ENCODE results near the gene RBM43. TPM values are rescaled to one million over a fixed set of nuclear protein-coding genes. Genes with fewer than 3 reads are reported as not detected.
"Not testable (repeated sequence)": the region's sequence is repeated elsewhere in the genome, so short reads cannot be mapped to it uniquely, and the experiment has no call there.

The RBM43 gene
- 3.9 TPM for total RNA-seq

DNA sequence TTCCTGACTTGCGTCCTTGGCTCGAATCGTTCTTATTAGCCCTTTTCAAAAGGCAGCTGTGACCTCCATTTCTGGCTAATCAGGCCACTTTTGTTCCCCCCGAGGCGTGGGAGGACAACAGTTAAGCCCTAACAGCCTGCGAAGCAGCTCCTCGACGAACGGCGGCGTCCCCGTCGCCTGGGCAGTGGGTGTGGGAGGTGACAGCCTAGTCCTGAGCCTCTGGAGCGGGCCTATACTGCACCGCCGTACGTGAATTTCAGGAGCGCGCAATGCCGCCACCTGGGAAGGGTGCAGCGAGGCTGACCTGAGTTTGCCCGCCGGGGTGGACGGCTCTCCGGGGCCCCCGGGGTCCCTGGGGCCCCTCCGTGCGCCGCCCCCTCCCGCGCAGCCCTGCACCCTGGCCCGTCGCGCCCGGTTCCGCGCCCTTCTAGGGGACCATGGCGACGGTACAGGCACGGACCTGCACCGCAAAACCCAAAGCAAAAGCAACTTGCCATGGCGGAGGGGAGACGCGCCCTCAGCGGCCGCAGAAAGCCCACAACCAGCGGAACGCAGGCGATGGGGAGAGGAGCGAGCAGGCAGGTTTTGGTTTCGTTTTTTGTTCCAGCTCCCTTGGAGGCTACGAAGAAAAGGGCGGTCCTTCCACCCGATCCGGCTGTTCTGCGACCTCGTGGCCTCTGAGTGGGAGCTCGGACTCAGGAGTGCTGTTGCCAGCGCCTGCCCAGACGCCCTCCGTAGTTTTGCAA is at the start of gene RBM43:
TSS of gene RBM43 (minus strand) at position 633 of the 746 bp plus-strand sequence. CDS start at position 497, 136 bp downstream.
- Histone ChIP-seq H3K4me3 (peak within 1 kb of the TSS; percentile 79 to 90), H3K36me3 (no peaks in the 10 kb centered on the region), H3K27me3 (no peaks in the 10 kb centered on the region), H3K27ac (peak within 1 kb of the TSS; percentile 98), H3K4me1 (peaks cover 20% of the 10 kb centered on the region), H3K9me3 (no peaks in the 10 kb centered on the region)
- intact Hi-C loops (cut with DNase I) = loop anchor here (2.0 to 10.0 kb wide), 2 partner anchors 29 to 153 kb away; no protein-coding TSS in a partner anchor
- DNase-seq (ENCODE audit: extremely low spot score in 2 of 2) = peak in 1 of 2 donors; percentile 95
- TF ChIP-seq POLR2A (IDR thresholded peaks at IDR 0.05) (no peak), POLR2AphosphoS5 (IDR thresholded peaks at IDR 0.05; ENCODE audit: insufficient read depth in 1 of 2, low read depth in 1 of 2) (peak; percentile 56 to 87)
- TF ChIP-seq, protein P1, sequence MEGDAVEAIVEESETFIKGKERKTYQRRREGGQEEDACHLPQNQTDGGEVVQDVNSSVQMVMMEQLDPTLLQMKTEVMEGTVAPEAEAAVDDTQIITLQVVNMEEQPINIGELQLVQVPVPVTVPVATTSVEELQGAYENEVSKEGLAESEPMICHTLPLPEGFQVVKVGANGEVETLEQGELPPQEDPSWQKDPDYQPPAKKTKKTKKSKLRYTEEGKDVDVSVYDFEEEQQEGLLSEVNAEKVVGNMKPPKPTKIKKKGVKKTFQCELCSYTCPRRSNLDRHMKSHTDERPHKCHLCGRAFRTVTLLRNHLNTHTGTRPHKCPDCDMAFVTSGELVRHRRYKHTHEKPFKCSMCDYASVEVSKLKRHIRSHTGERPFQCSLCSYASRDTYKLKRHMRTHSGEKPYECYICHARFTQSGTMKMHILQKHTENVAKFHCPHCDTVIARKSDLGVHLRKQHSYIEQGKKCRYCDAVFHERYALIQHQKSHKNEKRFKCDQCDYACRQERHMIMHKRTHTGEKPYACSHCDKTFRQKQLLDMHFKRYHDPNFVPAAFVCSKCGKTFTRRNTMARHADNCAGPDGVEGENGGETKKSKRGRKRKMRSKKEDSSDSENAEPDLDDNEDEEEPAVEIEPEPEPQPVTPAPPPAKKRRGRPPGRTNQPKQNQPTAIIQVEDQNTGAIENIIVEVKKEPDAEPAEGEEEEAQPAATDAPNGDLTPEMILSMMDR (IDR thresholded peaks at IDR 0.05) = no peak

DNA sequence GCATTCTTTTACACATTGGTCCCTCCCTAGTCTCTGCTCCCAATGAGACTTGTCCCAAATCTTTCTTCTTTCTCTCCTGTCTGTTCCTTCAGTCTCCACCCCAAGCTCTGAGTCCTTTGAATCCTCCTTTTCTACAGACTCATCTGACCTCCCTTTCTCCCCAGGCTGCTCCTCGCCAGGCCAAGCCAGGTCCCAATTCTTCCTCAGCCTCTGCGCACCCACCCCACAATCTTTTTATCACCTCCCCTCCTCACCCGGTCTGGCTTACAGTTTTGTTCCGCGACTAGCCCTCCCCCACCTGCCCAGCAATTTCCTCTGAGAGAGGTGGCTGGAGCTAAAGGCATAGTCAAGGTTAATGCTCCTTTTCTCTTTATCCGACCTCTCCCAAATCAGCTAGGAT is 48.6 kb upstream of the RBM43 start:
- H3K9me3 ChIP-seq; H3K27me3 ChIP-seq; H3K4me3 ChIP-seq; DNase-seq (ENCODE audit: extremely low spot score in 2 of 2); H3K36me3 ChIP-seq; H3K27ac ChIP-seq; intact Hi-C loops (cut with DNase I); H3K4me1 ChIP-seq: not testable (repeated sequence)

DNA sequence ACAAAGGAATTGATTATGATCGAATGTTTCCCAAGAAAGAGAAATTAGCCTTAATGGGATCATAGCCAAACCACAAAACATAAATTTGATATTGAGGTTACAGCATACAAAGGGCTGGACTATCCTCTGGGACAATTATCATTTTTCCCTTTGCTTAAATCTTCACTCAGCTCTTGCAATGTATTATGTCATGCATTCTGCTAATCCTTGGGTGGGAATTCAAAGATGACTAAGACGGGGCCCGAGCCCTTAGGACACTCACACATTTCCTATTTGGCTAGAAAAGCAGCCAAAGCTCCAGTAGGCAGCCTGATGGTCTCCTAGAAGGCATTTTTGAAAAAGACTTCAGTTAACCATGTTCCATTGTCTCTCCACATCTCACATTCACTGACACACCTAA is 45.0 kb upstream of the RBM43 start:
- no peak for TF ChIP-seq POLR2AphosphoS5 (IDR thresholded peaks at IDR 0.05; ENCODE audit: insufficient read depth in 1 of 2, low read depth in 1 of 2)
- no peak for TF ChIP-seq POLR2A (IDR thresholded peaks at IDR 0.05)
- TF ChIP-seq, protein P1 (IDR thresholded peaks at IDR 0.05) = no peak
- intact Hi-C loops (cut with DNase I) = no loop called here
- no peaks in the 10 kb centered on the region for H3K27me3 ChIP-seq

DNA sequence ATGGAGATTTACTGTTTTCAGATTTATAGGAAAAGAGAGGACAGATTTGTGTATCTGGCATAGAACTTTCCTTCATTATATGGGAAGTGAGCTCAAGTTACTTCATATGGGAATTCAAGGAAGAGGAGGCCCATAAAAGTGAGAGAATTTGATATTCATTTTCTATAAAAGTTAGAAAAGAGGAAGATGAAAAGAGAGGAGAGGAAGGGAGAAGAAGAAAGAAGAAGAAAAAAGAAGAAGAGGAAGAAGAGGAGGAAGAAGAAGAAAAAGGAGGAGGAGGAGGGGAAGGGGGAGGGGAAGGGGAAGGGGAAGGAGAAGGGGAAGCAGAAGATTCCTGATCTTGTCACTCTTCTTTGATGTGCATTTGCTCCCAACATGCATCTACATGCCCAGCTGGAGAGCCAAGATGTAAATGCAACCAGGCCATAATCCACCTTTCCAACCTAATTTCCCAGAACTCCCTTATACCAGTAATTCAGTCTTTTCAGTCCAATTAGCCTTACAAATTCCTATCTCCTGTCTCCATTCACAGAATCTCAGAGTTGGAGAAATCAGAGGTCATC is 43.5 kb upstream of the RBM43 start:
- H3K36me3 ChIP-seq = no peaks in the 10 kb centered on the region
- no peak for DNase-seq (ENCODE audit: extremely low spot score in 2 of 2)
- no peaks in the 10 kb centered on the region for H3K9me3 ChIP-seq
- no peak overlapping the region for H3K4me3 ChIP-seq
- H3K4me1 ChIP-seq = no peaks in the 10 kb centered on the region
- no peaks in the 10 kb centered on the region for H3K27me3 ChIP-seq
- intact Hi-C loops (cut with DNase I) = no loop called here
- H3K27ac ChIP-seq = no peak overlapping the region
- TF ChIP-seq POLR2AphosphoS5 (IDR thresholded peaks at IDR 0.05; ENCODE audit: insufficient read depth in 1 of 2, low read depth in 1 of 2) (no peak), POLR2A (IDR thresholded peaks at IDR 0.05) (no peak)
- TF ChIP-seq, protein P1 (IDR thresholded peaks at IDR 0.05) = no peak

More for the DNA sequence above, 45.0 kb upstream of the RBM43 start:
- Histone ChIP-seq H3K27ac (no peak overlapping the region), H3K4me1 (no peaks in the 10 kb centered on the region), H3K9me3 (no peaks in the 10 kb centered on the region), H3K4me3 (no peak overlapping the region), H3K36me3 (no peaks in the 10 kb centered on the region)
- no peak for DNase-seq (ENCODE audit: extremely low spot score in 2 of 2)

DNA sequence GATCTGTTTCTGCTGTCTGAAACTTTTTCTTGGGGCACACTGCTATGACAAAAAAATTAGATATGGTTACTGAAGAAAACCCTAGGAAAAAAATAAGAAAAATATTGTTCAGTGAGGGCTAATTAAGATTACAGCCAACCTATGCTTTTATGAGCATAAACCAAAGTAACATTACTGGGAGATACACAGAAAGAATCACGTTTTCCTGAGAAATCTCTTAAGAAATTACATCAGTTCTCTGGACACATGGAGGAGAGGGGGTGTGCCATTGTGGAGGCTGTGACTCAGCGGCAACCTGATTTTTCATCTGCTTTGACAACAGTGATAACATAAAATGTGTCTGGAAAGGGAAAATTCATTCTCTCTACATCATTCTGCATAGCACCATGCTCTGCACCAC is 41.2 kb upstream of the RBM43 start:
- H3K36me3 ChIP-seq = no peaks in the 10 kb centered on the region

More for the DNA sequence above, 41.2 kb upstream of the RBM43 start:
- intact Hi-C loops (cut with DNase I) = no loop called here
- Histone ChIP-seq H3K9me3 (no peaks in the 10 kb centered on the region), H3K4me1 (no peaks in the 10 kb centered on the region), H3K4me3 (no peak overlapping the region), H3K27me3 (no peaks in the 10 kb centered on the region), H3K27ac (no peak overlapping the region)
- TF ChIP-seq POLR2AphosphoS5 (IDR thresholded peaks at IDR 0.05; ENCODE audit: insufficient read depth in 1 of 2, low read depth in 1 of 2) (no peak), POLR2A (IDR thresholded peaks at IDR 0.05) (no peak)
- TF ChIP-seq, protein P1 (IDR thresholded peaks at IDR 0.05) = no peak
- no peak for DNase-seq (ENCODE audit: extremely low spot score in 2 of 2)

All from vagina (tissue), 2 donors.